Measurements from ENCODE around the gene QRICH1. TPM values are rescaled to one million over a fixed set of nuclear protein-coding genes. Genes with fewer than 3 reads are reported as not detected.
A peak's percentile ranks its signal among the peaks of the same experiment; 100 is the strongest.

The QRICH1 gene
- total RNA-seq, 1 experiment from 2014 or later = 96.1 TPM

- Mint-ChIP-seq H3K27ac (ENCODE audit: low read depth, unreplicated experiment) (no peak overlapping the region), H3K9me3 (ENCODE audit: unreplicated experiment) (no peaks in the 10 kb centered on the region), H3K4me1 (ENCODE audit: insufficient read depth, unreplicated experiment) (no peaks in the 10 kb centered on the region), H3K36me3 (ENCODE audit: insufficient read depth, unreplicated experiment) (peaks cover 80% of the 10 kb centered on the region), H3K27me3 (ENCODE audit: insufficient read depth, unreplicated experiment) (no peaks in the 10 kb centered on the region), H3K4me3 (ENCODE audit: unreplicated experiment) (no peak overlapping the region)
- POLR2A ChIA-PET = interaction anchor here (0.6 to 3.5 kb wide), 5 partner anchors 8 to 107 kb away, joined by 3 to 15 read pairs (median 4); partner anchors contain the start of genes NDUFAF3, P4HTM, QRICH1 and USP19
- no TSS peak for BruUV-seq (replicated peaks)
- peak; percentile 55 for TF ChIP-seq CTCF (IDR thresholded peaks at IDR 0.05; ENCODE audit: unreplicated experiment)
- intact Hi-C loops (cut with micrococcal nuclease) = loop anchor here (2.0 kb wide), 1 partner anchor 25 kb away; no protein-coding TSS in a partner anchor
- CTCF ChIA-PET = interaction anchor here (0.6 to 2.3 kb wide), 8 partner anchors 10 to 436 kb away, joined by 3 to 16 read pairs (median 5); partner anchors contain the start of genes P4HTM and QRICH1
- peak; percentile 61 for DNase-seq (ENCODE audit: unreplicated experiment)
Observed at GRCh38 chr3:49013738-49014660, 79.9 kb downstream of the QRICH1 start.

- TF ChIP-seq CTCF (IDR thresholded peaks at IDR 0.05; ENCODE audit: unreplicated experiment) = no peak
- Mint-ChIP-seq H3K27me3 (ENCODE audit: insufficient read depth, unreplicated experiment) (no peaks in the 10 kb centered on the region), H3K4me3 (ENCODE audit: unreplicated experiment) (no peak overlapping the region), H3K36me3 (ENCODE audit: insufficient read depth, unreplicated experiment) (peaks cover 87% of the 10 kb centered on the region), H3K9me3 (ENCODE audit: unreplicated experiment) (no peaks in the 10 kb centered on the region), H3K4me1 (ENCODE audit: insufficient read depth, unreplicated experiment) (peaks cover 4% of the 10 kb centered on the region), H3K27ac (ENCODE audit: low read depth, unreplicated experiment) (no peak overlapping the region)
- DNase-seq (ENCODE audit: unreplicated experiment) = no peak
- no TSS peak for BruUV-seq (replicated peaks)
- intact Hi-C loops (cut with micrococcal nuclease) = no loop called here
- CTCF ChIA-PET = interaction anchor here (0.7 to 2.3 kb wide), 7 partner anchors 10 to 420 kb away, joined by 3 to 16 read pairs (median 5); partner anchors contain the start of genes P4HTM and QRICH1
- POLR2A ChIA-PET = interaction anchor here (0.5 to 3.5 kb wide), 7 partner anchors 9 to 573 kb away, joined by 3 to 15 read pairs (median 4); partner anchors contain the start of genes CCDC51, NDUFAF3, P4HTM and QRICH1
Observed at GRCh38 chr3:49013113-49013737, 80.6 kb downstream of the QRICH1 start.

GRCh38 chr3:49012441-49013017, 81.3 kb downstream of the QRICH1 start:
- no peak for TF ChIP-seq CTCF (IDR thresholded peaks at IDR 0.05; ENCODE audit: unreplicated experiment)
- Mint-ChIP-seq H3K27me3 (ENCODE audit: insufficient read depth, unreplicated experiment) (no peaks in the 10 kb centered on the region), H3K9me3 (ENCODE audit: unreplicated experiment) (no peaks in the 10 kb centered on the region), H3K4me3 (ENCODE audit: unreplicated experiment) (no peak overlapping the region), H3K36me3 (ENCODE audit: insufficient read depth, unreplicated experiment) (peaks cover 87% of the 10 kb centered on the region), H3K27ac (ENCODE audit: low read depth, unreplicated experiment) (no peak overlapping the region), H3K4me1 (ENCODE audit: insufficient read depth, unreplicated experiment) (peaks cover 10% of the 10 kb centered on the region)
- ChIA-PET POLR2A (interaction anchor here (0.5 to 8.3 kb wide), 11 partner anchors 8 to 573 kb away, joined by 3 to 251 read pairs (median 3); partner anchors contain the start of genes CCDC51, DALRD3, NDUFAF3 and P4HTM), CTCF (interaction anchor here (1.2 to 1.4 kb wide), 2 partner anchors 21 to 25 kb away, joined by 3 to 4 read pairs; no protein-coding TSS in a partner anchor)
- BruUV-seq (replicated peaks) = no TSS peak
- DNase-seq (ENCODE audit: unreplicated experiment) = no peak
- intact Hi-C loops (cut with micrococcal nuclease) = no loop called here

All from MCF 10A (cell line).